ENCODE data around the gene ABCC4. TPM values are rescaled to one million over a fixed set of nuclear protein-coding genes. Genes with fewer than 3 reads are reported as not detected.

ABCC4 gene
- total and polyA plus RNA-seq, 2 experiments from 2014 or later = 4.3 to 12.2 TPM

DNA sequence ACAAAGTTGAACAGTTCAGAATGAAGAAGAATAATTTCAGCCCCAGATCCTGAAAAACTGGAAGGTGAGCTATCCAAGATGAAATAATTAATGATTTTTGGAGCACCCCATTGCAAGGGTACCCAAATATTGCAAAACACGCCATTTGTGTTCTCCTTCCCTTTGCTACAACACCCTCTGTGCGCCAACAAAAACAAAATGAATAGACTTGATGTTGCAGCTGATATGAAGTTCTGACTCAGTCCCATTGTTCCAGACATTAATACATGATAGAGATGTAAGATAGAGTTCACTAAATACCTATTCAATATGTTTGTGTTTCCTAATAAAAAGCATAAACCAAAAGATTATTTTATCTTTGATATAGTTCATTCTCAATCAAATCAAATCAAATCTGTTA is 301.4 kb downstream of the ABCC4 start (continued):
- TF ChIP-seq, protein P1, sequence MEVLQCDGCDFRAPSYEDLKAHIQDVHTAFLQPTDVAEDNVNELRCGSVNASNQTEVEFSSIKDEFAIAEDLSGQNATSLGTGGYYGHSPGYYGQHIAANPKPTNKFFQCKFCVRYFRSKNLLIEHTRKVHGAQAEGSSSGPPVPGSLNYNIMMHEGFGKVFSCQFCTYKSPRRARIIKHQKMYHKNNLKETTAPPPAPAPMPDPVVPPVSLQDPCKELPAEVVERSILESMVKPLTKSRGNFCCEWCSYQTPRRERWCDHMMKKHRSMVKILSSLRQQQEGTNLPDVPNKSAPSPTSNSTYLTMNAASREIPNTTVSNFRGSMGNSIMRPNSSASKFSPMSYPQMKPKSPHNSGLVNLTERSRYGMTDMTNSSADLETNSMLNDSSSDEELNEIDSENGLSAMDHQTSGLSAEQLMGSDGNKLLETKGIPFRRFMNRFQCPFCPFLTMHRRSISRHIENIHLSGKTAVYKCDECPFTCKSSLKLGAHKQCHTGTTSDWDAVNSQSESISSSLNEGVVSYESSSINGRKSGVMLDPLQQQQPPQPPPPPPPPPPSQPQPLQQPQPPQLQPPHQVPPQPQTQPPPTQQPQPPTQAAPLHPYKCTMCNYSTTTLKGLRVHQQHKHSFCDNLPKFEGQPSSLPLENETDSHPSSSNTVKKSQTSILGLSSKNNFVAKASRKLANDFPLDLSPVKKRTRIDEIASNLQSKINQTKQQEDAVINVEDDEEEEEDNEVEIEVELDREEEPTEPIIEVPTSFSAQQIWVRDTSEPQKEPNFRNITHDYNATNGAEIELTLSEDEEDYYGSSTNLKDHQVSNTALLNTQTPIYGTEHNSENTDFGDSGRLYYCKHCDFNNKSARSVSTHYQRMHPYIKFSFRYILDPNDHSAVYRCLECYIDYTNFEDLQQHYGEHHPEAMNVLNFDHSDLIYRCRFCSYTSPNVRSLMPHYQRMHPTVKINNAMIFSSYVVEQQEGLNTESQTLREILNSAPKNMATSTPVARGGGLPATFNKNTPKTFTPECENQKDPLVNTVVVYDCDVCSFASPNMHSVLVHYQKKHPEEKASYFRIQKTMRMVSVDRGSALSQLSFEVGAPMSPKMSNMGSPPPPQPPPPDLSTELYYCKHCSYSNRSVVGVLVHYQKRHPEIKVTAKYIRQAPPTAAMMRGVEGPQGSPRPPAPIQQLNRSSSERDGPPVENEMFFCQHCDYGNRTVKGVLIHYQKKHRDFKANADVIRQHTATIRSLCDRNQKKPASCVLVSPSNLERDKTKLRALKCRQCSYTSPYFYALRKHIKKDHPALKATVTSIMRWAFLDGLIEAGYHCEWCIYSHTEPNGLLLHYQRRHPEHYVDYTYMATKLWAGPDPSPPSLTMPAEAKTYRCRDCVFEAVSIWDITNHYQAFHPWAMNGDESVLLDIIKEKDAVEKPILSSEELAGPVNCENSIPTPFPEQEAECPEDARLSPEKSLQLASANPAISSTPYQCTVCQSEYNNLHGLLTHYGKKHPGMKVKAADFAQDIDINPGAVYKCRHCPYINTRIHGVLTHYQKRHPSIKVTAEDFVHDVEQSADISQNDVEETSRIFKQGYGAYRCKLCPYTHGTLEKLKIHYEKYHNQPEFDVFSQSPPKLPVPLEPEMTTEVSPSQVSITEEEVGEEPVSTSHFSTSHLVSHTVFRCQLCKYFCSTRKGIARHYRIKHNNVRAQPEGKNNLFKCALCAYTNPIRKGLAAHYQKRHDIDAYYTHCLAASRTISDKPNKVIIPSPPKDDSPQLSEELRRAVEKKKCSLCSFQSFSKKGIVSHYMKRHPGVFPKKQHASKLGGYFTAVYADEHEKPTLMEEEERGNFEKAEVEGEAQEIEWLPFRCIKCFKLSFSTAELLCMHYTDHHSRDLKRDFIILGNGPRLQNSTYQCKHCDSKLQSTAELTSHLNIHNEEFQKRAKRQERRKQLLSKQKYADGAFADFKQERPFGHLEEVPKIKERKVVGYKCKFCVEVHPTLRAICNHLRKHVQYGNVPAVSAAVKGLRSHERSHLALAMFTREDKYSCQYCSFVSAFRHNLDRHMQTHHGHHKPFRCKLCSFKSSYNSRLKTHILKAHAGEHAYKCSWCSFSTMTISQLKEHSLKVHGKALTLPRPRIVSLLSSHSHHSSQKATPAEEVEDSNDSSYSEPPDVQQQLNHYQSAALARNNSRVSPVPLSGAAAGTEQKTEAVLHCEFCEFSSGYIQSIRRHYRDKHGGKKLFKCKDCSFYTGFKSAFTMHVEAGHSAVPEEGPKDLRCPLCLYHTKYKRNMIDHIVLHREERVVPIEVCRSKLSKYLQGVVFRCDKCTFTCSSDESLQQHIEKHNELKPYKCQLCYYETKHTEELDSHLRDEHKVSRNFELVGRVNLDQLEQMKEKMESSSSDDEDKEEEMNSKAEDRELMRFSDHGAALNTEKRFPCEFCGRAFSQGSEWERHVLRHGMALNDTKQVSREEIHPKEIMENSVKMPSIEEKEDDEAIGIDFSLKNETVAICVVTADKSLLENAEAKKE (CRISPR knock-in tag; IDR thresholded peaks at IDR 0.05) = no peak
- no peak for TF ChIP-seq CREB1 (CRISPR knock-in tag; IDR thresholded peaks at IDR 0.05; ENCODE audit: low read depth)
- TF ChIP-seq EZH2phosphoT487 (IDR thresholded peaks at IDR 0.05; ENCODE audit: unreplicated experiment) = no peak
- no peak for TF ChIP-seq STAT1 (IDR thresholded peaks at IDR 0.05; ENCODE audit: unreplicated experiment)
- TF ChIP-seq, protein P2, sequence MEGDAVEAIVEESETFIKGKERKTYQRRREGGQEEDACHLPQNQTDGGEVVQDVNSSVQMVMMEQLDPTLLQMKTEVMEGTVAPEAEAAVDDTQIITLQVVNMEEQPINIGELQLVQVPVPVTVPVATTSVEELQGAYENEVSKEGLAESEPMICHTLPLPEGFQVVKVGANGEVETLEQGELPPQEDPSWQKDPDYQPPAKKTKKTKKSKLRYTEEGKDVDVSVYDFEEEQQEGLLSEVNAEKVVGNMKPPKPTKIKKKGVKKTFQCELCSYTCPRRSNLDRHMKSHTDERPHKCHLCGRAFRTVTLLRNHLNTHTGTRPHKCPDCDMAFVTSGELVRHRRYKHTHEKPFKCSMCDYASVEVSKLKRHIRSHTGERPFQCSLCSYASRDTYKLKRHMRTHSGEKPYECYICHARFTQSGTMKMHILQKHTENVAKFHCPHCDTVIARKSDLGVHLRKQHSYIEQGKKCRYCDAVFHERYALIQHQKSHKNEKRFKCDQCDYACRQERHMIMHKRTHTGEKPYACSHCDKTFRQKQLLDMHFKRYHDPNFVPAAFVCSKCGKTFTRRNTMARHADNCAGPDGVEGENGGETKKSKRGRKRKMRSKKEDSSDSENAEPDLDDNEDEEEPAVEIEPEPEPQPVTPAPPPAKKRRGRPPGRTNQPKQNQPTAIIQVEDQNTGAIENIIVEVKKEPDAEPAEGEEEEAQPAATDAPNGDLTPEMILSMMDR (conservative IDR thresholded peaks at IDR 0.05; ENCODE audit: low read depth in 2 of 2) = no peak
- TF ChIP-seq JUNB (IDR thresholded peaks at IDR 0.05; ENCODE audit: unreplicated experiment) = no peak
- TF ChIP-seq NANOG (IDR thresholded peaks at IDR 0.05; ENCODE audit: borderline replicate concordance) = no peak
- no peak for TF ChIP-seq ZNF114 (CRISPR knock-in tag; IDR thresholded peaks at IDR 0.05)

DNA sequence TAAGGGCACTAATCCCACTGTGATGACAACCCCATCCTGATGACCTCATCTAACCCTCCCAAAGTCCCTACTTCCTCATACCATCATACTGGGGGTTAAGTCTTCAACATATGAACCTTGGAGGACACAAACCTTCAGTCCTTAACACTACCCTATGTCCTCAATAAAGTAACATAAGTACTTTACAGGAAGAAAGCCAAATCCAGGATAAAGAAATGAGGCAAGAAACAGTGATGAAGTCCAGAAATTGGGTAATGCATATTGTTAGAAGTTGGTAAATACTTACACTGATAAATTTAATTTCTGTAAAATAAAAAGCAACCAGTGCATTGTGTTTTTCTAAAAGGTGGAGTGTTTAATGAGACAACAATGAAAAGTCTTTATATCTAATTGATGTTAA is 304.1 kb downstream of the ABCC4 start:
- peaks cover 3% of the 10 kb centered on the region; the same call in 1 of the 3 replicates for H3K36me3 Mint-ChIP-seq (ENCODE audit: low read depth)
- Histone ChIP-seq H2AFZ (no peak overlapping the region), H3K79me2 (replicated peaks; ENCODE audit: insufficient read depth) (no peaks in the 10 kb centered on the region), H4K20me1 (replicated peaks; ENCODE audit: insufficient read depth) (no peaks in the 10 kb centered on the region), H3K4me3 (no peak overlapping the region), H3K4me2 (no peak overlapping the region), H3K27ac (ENCODE audit: low read depth) (no peak overlapping the region), H3K4me1 (ENCODE audit: insufficient read depth) (peaks cover 42% of the 10 kb centered on the region), H3K36me3 (ENCODE audit: insufficient read depth) (no peaks in the 10 kb centered on the region), H3K27me3 (ENCODE audit: insufficient read depth) (no peaks in the 10 kb centered on the region), H3F3A (replicated peaks; ENCODE audit: low read depth) (no peaks in the 10 kb centered on the region; the same call in 1 of the 2 replicates), H3K9me2 (ENCODE audit: insufficient read depth) (0 out of 2 replicates have a peak, but pooled peaks cover 3% of the 10 kb centered on the region)
- no peaks in the 10 kb centered on the region; the same call in 2 of the 3 replicates for H3K9me3 Mint-ChIP-seq
- H3K27me3 Mint-ChIP-seq (ENCODE audit: insufficient read depth, low read depth, poor library complexity) = no peaks in the 10 kb centered on the region
- H3K4me3 Mint-ChIP-seq = no peak overlapping the region
- peaks cover 33% of the 10 kb centered on the region for H3K4me1 Mint-ChIP-seq
- DNase-seq (ENCODE audit: low spot score) (no peak), ATAC-seq (no peak; the same call in 2 of the 3 replicates)
- H3K27ac Mint-ChIP-seq = no peak overlapping the region
- TF ChIP-seq, protein P2 (conservative IDR thresholded peaks at IDR 0.05; ENCODE audit: low read depth in 2 of 2) = no peak
- TF ChIP-seq CREB1 (CRISPR knock-in tag; IDR thresholded peaks at IDR 0.05; ENCODE audit: low read depth) (no peak), POLR2AphosphoS5 (IDR thresholded peaks at IDR 0.05; ENCODE audit: low read depth) (no peak), EZH2phosphoT487 (IDR thresholded peaks at IDR 0.05; ENCODE audit: unreplicated experiment) (no peak), ZNF331 (CRISPR knock-in tag; IDR thresholded peaks at IDR 0.05; ENCODE audit: low read depth) (no peak), EZH2 (IDR thresholded peaks at IDR 0.05; ENCODE audit: low read depth, unreplicated experiment) (no peak)
